ENCODE measurements around the gene ADGRG6.
"Not testable (repeated sequence)": the region's sequence is repeated elsewhere in the genome, so short reads cannot be mapped to it uniquely, and the experiment has no call there.

DNA sequence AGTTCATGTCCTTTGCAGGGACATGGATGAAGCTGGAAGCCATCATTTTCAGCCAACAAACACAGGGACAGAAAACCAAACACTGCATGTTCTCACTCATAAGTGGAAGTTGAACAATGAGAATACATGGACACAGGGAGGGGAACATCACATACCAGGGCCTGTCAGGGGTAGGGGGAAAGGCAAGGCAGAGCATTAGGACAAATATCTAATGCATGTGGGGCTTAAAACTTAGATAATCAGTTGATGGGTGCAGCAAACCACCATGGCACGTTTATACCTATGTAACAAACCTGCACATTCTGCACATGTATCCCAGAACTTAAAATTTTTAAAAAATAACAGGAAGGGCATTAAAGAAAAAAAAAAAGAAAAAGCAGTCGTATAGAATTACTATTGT, 153.0 kb downstream of the ADGRG6 start:
- TF ChIP-seq, protein P1, sequence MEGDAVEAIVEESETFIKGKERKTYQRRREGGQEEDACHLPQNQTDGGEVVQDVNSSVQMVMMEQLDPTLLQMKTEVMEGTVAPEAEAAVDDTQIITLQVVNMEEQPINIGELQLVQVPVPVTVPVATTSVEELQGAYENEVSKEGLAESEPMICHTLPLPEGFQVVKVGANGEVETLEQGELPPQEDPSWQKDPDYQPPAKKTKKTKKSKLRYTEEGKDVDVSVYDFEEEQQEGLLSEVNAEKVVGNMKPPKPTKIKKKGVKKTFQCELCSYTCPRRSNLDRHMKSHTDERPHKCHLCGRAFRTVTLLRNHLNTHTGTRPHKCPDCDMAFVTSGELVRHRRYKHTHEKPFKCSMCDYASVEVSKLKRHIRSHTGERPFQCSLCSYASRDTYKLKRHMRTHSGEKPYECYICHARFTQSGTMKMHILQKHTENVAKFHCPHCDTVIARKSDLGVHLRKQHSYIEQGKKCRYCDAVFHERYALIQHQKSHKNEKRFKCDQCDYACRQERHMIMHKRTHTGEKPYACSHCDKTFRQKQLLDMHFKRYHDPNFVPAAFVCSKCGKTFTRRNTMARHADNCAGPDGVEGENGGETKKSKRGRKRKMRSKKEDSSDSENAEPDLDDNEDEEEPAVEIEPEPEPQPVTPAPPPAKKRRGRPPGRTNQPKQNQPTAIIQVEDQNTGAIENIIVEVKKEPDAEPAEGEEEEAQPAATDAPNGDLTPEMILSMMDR (IDR thresholded peaks at IDR 0.05; ENCODE audit: low read depth, low read length, missing input control): not testable (repeated sequence)
- TF ChIP-seq, protein P2, sequence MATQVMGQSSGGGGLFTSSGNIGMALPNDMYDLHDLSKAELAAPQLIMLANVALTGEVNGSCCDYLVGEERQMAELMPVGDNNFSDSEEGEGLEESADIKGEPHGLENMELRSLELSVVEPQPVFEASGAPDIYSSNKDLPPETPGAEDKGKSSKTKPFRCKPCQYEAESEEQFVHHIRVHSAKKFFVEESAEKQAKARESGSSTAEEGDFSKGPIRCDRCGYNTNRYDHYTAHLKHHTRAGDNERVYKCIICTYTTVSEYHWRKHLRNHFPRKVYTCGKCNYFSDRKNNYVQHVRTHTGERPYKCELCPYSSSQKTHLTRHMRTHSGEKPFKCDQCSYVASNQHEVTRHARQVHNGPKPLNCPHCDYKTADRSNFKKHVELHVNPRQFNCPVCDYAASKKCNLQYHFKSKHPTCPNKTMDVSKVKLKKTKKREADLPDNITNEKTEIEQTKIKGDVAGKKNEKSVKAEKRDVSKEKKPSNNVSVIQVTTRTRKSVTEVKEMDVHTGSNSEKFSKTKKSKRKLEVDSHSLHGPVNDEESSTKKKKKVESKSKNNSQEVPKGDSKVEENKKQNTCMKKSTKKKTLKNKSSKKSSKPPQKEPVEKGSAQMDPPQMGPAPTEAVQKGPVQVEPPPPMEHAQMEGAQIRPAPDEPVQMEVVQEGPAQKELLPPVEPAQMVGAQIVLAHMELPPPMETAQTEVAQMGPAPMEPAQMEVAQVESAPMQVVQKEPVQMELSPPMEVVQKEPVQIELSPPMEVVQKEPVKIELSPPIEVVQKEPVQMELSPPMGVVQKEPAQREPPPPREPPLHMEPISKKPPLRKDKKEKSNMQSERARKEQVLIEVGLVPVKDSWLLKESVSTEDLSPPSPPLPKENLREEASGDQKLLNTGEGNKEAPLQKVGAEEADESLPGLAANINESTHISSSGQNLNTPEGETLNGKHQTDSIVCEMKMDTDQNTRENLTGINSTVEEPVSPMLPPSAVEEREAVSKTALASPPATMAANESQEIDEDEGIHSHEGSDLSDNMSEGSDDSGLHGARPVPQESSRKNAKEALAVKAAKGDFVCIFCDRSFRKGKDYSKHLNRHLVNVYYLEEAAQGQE (IDR thresholded peaks at IDR 0.05): not testable (repeated sequence)
- not testable (repeated sequence) for TF ChIP-seq TAF1 (conservative IDR thresholded peaks at IDR 0.05); EGR1 (IDR thresholded peaks at IDR 0.05; ENCODE audit: low read depth in 2 of 2); RAD21 (IDR thresholded peaks at IDR 0.05); YY1 (IDR thresholded peaks at IDR 0.05); JUND (IDR thresholded peaks at IDR 0.05); FOXA1 (IDR thresholded peaks at IDR 0.05)
- TF ChIP-seq, protein P3, sequence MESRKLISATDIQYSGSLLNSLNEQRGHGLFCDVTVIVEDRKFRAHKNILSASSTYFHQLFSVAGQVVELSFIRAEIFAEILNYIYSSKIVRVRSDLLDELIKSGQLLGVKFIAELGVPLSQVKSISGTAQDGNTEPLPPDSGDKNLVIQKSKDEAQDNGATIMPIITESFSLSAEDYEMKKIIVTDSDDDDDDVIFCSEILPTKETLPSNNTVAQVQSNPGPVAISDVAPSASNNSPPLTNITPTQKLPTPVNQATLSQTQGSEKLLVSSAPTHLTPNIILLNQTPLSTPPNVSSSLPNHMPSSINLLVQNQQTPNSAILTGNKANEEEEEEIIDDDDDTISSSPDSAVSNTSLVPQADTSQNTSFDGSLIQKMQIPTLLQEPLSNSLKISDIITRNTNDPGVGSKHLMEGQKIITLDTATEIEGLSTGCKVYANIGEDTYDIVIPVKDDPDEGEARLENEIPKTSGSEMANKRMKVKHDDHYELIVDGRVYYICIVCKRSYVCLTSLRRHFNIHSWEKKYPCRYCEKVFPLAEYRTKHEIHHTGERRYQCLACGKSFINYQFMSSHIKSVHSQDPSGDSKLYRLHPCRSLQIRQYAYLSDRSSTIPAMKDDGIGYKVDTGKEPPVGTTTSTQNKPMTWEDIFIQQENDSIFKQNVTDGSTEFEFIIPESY (IDR thresholded peaks at IDR 0.05): not testable (repeated sequence)
- TF ChIP-seq, protein P4, sequence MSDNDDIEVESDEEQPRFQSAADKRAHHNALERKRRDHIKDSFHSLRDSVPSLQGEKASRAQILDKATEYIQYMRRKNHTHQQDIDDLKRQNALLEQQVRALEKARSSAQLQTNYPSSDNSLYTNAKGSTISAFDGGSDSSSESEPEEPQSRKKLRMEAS (IDR thresholded peaks at IDR 0.05): not testable (repeated sequence)
- TF ChIP-seq, protein P5, sequence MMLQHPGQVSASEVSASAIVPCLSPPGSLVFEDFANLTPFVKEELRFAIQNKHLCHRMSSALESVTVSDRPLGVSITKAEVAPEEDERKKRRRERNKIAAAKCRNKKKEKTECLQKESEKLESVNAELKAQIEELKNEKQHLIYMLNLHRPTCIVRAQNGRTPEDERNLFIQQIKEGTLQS (IDR thresholded peaks at IDR 0.05): not testable (repeated sequence)

All from liver (tissue), 3 donors.